T47D (cell line): ENCODE results near the gene HSPB1.
A peak's percentile ranks its signal among the peaks of the same experiment; 100 is the strongest.
"Not testable (repeated sequence)": the region's sequence is repeated elsewhere in the genome, so short reads cannot be mapped to it uniquely, and the experiment has no call there.

ENCODE experiments used
- DNase-seq, 2 experiments: peaks; one replicate each; pipeline versions ENCODE4 v3.0.0 to v3.0.0-alpha.2; 2011 to 2012; ENCODE audit warnings: low read depth in 1 of 2, low spot score in 1 of 2
- JUND ChIP-seq: IDR thresholded peaks from 2 replicates; pipeline ENCODE4 v1.6.1; 2012; ENCODE audit warnings: low read depth
- in situ Hi-C: cut with HindIII; loops from 2 replicates; pipeline ENCODE4 v1.10.0; 2016; ENCODE audit warnings: low sequenced_read_pairs, low pct_unique_long_range_greater_than_20kb

The HSPB1 gene

DNA sequence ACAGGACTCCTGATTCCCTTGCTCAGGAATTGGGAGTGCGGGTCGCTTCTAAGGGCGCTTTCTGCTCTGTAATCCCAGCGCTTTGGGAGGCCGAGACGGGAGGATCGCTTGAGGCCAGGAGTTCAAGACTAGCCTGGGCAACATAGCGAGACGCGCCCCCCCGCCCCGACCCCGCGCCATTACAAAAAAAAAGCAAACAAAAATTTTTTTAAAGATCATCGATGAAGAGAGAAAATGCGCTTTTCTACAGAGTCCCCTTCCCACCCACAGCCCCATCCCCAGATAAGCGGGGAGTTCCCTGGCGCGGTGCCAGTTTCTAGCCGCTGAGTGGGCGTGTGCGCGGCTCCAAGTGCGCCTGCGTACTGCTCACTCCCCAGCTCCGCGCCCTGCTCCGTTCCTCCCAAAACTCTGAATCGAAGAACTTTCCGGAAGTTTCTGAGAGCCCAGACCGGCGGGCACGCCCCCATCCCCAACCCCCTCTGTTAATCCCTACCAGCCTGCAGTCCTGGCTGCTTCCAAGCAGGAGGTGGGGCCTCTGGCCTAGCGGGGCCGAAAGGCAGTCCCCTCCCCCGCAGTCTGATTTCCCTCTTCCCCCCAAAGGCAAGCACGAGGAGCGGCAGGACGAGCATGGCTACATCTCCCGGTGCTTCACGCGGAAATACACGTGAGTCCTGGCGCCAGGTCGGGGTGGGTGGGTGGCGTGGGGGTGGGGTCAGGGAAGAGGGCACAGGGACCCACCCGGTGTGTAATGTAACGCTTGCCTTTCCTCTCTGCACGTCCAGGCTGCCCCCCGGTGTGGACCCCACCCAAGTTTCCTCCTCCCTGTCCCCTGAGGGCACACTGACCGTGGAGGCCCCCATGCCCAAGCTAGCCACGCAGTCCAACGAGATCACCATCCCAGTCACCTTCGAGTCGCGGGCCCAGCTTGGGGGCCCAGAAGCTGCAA, 1.0 kb downstream of the HSPB1 start:
- in situ Hi-C loops, result no loop called here
- no peak for TF ChIP-seq JUND
- DNase-seq, result peak; percentile 38 to 96

DNA sequence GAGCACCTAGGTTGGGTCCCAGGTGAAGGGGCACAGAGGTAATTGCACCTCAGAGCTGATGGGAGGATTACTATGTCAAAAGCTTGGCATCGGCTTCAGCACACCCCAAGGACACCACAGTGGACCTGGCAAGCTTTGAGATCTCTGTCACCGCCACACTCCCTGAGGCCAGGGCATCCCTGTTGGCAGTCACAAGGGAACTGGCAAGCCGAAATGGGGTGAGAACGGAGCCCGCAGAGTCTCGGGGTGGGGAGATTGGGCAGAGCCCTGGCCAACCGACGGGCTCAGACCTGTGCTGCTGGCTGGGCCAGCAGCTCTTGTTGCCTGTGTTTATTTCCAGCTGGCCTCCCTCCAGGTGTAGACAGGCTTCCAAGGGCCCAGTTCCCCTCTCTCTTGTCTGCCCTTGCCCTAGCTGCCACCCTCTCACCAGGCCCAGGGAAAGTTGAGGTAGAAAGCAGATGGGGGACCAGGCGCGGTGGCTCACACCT, 2.5 kb downstream of the HSPB1 start:
- in situ Hi-C loops, result no loop called here
- DNase-seq, result peak; percentile 72 to 98
- TF ChIP-seq JUND, result peak; percentile 47

DNA sequence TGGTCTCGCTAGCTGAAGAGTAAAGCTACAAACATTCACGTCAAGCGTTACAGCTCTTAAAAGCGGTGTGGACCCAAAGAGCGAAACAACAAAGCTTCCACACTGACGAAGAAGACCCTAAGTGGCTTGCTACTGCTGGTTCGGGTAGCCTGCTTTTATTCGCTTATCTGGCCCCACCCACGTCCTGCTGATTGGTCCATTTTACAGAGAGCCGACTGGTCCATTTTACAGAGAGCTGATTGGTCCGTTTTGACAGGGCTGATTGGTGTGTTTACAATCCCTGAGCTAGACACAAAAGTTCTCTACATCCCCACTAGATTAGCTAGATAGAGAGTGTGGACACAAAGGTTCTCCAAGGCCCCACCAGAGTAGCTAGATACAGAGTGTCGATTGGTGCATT, 6.4 kb downstream of the HSPB1 start:
- peak in 1 of 2 experiments; percentile 48 for DNase-seq
- in situ Hi-C loops, result not testable (repeated sequence)

DNA sequence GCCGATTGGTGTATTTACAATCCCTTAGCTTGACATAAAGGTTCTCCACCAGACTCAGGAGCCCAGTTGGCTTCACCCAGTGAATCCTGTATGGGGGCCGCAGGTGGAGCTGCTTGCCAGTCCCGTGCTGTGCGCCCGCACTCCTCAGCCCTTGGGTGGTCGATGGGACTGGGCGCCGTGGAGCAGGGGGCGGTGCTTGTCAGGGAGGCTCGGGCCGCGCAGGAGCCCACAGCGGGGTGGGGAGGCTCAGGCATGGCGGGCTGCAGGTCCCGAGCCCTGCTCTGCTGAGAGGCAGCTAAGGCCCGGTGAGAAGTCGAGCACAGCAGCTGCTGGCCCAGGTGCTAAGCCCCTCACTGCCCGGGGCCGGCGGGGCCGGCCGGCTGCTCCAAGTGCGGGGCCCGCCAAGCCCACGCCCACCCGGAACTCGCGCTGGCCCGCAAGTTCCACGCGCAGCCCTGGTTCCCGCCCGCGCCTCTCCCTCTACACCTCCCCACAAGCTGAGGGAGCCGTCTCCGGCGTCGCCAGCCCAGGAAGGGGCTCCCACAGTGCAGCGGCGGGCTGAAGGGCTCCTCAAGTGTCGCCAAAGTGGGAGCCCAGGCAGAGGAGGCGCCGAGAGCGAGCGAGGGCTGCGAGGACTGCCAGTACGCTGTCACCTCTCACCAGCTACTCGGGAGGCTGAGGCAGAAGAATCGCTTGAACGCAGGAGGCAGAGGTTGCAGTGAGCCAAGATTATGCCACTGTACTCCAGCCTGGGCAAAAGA, 7.0 kb downstream of the HSPB1 start:
- in situ Hi-C loops, DNase-seq: not testable (repeated sequence)

DNA sequence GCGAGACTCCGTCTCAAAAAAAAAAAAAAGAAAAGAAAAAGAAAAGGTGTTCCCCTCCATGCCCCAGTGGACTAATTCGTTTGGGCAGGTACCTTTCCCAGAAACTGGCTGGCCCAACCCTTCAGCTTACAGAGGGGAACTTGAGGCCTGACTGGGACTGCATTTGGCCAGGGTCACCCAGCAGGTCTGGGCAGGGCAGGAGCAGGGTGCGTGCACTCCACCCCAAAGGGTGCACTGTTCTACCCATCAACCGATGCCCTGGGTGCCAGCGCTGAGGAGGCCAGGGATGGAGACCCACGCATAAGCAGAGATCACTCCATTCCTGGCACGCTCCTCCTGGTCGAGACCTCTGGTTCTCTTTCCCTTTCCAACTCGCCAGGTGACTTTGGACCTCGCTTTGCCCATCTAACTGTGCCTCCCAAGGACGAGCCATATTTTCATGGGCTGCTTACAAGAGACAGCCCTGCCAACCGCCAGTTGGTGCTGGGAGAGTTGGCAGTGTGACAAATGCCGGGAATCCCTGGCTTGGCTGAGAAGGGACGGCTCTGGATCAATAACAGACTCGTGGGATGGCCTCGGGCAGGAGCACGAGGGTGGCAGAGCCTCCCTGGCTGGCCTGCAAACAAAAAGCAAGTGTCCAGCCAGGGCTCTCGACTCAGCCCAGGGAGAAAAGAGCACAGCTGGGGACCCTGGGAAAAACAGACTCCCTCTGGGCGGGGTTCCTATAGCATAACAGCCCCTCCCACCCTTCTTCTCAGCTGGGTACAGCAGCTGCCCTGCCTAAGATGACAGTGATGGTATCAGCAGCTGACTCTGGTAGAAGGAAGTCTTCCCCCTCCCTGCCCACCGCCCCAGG, 7.9 kb downstream of the HSPB1 start:
- DNase-seq, result peak; percentile 52 to 98
- no peak for TF ChIP-seq JUND
- in situ Hi-C loops, result no loop called here

DNA sequence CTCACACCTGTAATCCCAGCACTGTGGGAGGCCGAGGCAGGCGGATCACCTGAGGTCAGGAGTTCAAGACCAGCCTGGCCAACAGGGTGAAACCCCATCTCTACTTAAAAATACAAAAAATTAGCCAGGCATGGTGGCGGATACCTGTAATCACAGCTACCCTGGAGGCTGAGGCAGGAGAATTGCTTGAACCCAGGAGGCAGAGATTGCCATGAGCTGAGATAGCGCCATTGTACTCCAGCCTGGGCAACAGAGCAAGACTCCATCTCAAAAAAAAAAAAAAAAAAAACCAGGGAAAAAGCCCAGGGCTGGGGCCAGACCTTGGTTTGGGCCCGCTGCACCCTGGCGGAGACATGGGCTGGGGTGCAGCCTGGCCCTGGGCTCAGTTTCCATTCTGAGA, 9.4 kb downstream of the HSPB1 start:
- in situ Hi-C loops, DNase-seq: not testable (repeated sequence)

DNA sequence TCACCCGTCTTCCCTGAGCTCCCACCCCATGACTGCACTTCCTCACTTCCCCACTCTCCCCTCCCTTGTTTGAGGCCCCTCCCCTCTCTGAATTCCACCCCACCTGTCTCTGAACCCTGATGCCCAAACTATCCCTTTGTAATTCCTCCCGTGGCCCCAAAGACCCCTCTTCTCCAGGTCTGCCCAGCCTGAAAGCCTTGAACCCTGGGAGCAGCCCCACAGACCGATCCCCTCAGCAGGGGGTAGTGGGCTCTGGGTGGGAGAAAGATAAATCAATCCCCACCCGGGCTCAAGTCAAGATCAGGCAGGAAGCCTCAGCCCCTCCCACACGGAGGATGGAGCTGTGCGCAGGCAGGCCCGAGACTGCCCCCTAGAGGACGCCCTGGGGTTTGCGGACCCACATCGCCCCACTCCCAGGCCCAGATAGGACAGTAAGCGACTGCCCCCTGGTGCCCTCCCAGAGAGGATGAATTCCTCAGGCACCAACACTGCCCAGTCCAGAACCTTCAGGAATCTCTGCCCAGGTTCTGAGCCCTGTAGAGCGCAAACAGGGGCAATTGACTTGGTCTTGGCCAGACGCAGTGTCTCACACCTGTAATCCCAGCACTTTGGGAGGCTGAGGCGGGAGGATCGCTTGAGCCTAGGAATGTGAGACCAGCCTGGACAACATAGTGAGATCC, 11.7 kb downstream of the HSPB1 start:
- in situ Hi-C loops, result no loop called here
- DNase-seq, result peak; percentile 88 to 96
- no peak for TF ChIP-seq JUND

DNA sequence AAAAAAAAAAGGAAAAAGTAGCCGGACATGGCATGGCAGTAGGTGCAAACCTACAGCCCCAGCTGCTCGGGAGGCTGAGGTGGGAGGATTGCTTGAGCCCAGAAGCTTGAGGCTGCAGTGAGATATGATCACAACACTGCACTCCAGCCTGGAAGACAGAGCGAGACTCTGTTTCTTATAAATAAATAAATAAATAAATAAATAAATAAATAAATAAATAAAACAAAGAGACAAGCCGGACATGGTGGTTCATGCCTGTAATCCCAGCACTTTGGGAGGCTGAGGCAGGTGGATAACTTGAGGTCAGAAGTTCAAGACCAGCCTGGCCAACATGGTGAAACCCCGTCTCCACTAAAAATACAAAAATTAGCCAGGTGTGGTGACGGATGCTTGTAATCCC, 12.3 kb downstream of the HSPB1 start:
- in situ Hi-C loops, result not testable (repeated sequence)

DNA sequence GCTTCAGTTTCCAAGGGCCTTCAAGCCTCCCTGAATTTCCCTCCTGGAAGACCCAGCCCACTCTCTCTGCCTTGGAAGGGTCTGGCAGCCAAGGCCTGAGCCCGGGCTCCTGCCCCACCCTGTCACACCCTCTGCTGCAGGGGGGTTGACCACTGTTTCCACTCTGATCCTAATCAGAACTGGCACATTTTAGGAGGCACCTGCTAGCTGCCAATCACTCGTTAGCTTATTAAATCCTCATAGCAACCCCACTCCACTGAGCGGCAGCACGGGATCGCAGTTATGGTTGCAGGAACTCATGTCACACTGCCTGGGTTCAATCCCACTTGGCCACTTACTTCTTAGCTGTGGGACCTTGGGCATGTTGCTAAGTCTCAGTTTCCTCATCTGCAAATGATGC, 12.9 kb downstream of the HSPB1 start:
- in situ Hi-C loops, result no loop called here
- TF ChIP-seq JUND, result no peak
- DNase-seq, result peak in 1 of 2 experiments; percentile 70

More for the DNA sequence above, 12.3 kb downstream of the HSPB1 start:
- not testable (repeated sequence) for DNase-seq

DNA sequence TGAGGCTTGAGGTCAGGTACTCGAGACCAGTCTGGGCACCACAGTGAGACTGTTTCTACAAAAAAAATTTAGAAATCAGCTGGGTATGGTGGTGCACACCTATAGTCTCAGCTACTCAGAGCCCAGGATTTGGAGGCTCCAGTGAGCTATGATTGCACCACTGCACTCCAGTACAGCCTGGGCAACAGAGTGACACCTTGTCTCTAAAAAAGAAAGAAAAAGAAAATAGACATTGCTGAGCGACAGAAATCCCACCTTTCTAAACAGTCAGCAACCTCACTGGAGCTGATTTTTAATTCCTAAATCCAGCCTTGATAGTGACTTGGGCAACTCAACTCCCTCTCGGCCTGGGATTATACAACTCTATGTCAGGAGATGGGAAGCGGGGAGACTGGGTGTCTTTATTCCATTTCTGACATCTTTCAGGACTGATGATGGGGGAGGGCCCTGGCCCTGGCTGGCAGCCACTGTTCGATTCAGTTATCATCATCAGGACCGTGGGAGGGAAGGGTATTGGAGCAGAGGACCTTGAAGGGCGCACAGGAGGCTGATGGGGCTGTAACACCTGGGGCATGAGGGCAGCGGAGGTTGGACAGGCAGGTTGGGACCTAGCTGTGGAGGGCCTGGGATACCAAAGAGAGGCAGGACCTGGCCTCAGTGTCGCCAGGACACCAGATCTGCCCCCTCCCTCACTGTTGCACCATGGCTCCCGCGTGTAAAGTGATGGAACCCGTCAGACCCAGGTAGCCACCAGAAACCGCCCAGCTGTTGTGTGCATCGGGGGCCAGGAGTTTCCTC, 14.7 kb downstream of the HSPB1 start:
- no peak for TF ChIP-seq JUND
- in situ Hi-C loops, result no loop called here
- no peak for DNase-seq

DNA sequence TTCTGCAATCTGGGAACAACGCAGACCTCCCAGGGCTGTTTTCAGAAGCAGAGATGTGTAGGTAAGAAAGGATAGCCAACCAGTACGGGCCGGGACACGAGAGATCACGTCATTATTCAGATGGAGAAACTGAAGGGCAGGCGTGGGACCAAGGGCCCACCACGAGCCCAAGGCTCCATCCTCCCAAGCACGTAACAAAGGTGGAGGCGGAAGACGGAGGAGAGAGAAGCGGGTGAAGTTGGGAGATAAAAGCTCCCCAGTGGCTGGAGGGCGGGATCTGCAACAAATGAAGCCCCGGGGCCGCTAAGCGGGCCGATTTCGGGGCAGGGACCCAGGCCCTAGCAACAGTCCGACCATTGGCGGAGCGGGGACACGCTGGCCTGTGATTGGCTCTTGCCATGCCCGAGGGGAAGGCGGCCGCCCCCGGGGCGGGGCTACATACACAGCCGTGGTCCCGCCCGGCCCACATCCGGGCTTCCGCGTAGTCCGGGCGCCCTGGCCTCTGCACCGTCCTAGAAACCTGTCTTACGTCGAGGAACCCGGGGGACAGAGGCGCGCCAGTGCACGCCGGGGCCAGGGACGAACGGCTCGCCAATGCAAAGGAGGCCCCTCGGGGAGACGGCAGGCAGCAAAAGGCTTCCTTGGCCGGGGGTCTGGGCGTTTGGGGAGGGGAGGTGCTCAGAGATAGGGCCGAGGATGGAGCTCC, 15.5 kb downstream of the HSPB1 start:
- in situ Hi-C loops, result no loop called here
- no peak for TF ChIP-seq JUND
- DNase-seq, result peak; percentile 98
